H1 (cell line): Measurements from ENCODE around the gene MYG1. TPM values are rescaled to one million over a fixed set of nuclear protein-coding genes. Genes with fewer than 3 reads are reported as not detected.

Source experiments
- CTCF ChIA-PET: fragments of 300-600 bp; sonication (Branson Sonifier 250); formaldehyde crosslinking; loops from one replicate; lab custom pipeline; 2021; ENCODE audit not compliant: partially characterized antibody; lab: Charles Lee
- POLR2A ChIA-PET: fragments of 300-600 bp; sonication (Branson Sonifier 250); formaldehyde crosslinking; loops from one replicate; lab custom pipeline; 2021; ENCODE audit warnings: inconsistent platforms; ENCODE audit not compliant: partially characterized antibody; lab: Charles Lee
- DNase-seq, 2 experiments: peaks; one replicate each; pipeline versions ENCODE4 v3.0.0 to v3.0.0-alpha.2; 2010 to 2022; ENCODE audit warnings: low spot score in 2 of 2, low read depth in 1 of 2, mixed read lengths in 1 of 2
- FAIRE-seq: peaks from 2 replicates; lab custom pipeline; 2011; peaks lifted over from hg19 to GRCh38; lab: Jason Lieb, UNC
- H2AFZ ChIP-seq: 2 replicates; pipeline ENCODE4 v1.8.1; 2012; ENCODE audit warnings: low read length, inconsistent platforms
- H2AK5ac ChIP-seq: 2 replicates; pipeline ENCODE4 v1.6.1; 2013; ENCODE audit warnings: low read depth, low read length
- H2BK120ac ChIP-seq: replicated peaks from 2 replicates; pipeline ENCODE3; 2013; ENCODE audit warnings: low read depth, low read length, inconsistent platforms
- H2BK12ac ChIP-seq: 2 replicates; pipeline ENCODE4 v1.6.1; 2013; ENCODE audit warnings: low read depth, low read length
- H2BK15ac ChIP-seq: 2 replicates; pipeline ENCODE4 v1.6.1; 2013; ENCODE audit warnings: low read length
- H2BK20ac ChIP-seq: 2 replicates; pipeline ENCODE4 v1.6.1; 2013; ENCODE audit warnings: low read length
- H2BK5ac ChIP-seq: 2 replicates; pipeline ENCODE4 v1.6.1; 2013; ENCODE audit warnings: low read depth, low read length
- H3K14ac ChIP-seq: 2 replicates; pipeline ENCODE4 v1.6.1; 2013; ENCODE audit warnings: inconsistent platforms; ENCODE audit not compliant: insufficient read length
- H3K18ac ChIP-seq: 2 replicates; pipeline ENCODE4 v1.6.1; 2013; ENCODE audit warnings: low read length; ENCODE audit errors: extremely low read depth
- H3K23ac ChIP-seq: 2 replicates; pipeline ENCODE4 v1.6.1; 2013; ENCODE audit warnings: inconsistent platforms; ENCODE audit not compliant: insufficient read length
- H3K23me2 ChIP-seq: 2 replicates; pipeline ENCODE4 v1.6.1; 2013; ENCODE audit warnings: low read depth, low read length
- H3K27ac ChIP-seq: 2 replicates; pipeline ENCODE4 v1.6.1; 2011; ENCODE audit warnings: low read depth, low read length, inconsistent platforms
- H3K27me3 ChIP-seq, 4 experiments: replicated peaks in 1 of 4; 1 replicate in 1 of 4; 2 replicates in 3 of 4; pipeline versions ENCODE4 v1.6.1 to v1.8.1; 2011 to 2013; ENCODE audit warnings: low read length in 3 of 4, mild to moderate bottlenecking in 3 of 4, inconsistent platforms in 2 of 4, mixed read lengths in 2 of 4, moderate library complexity in 1 of 4; ENCODE audit not compliant: control insufficient read depth in 3 of 4, insufficient read depth in 3 of 4; ENCODE audit errors: extremely low read depth in 1 of 4
- H3K36me3 ChIP-seq, 4 experiments: 2 replicates each; pipeline versions ENCODE4 v1.6.1 to v1.8.1; 2011 to 2013; ENCODE audit warnings: mild to moderate bottlenecking in 4 of 4, low read length in 3 of 4, moderate library complexity in 2 of 4, control low read depth in 1 of 4, inconsistent platforms in 1 of 4; ENCODE audit not compliant: insufficient read depth in 4 of 4, control insufficient read depth in 2 of 4
- H3K4ac ChIP-seq: replicated peaks from 2 replicates; pipeline ENCODE3; 2013; ENCODE audit warnings: low read length, low read depth, mixed read lengths, inconsistent platforms; ENCODE audit not compliant: insufficient read length
- H3K4me1 ChIP-seq, 4 experiments: replicated peaks in 1 of 4; 1 replicate in 1 of 4; 2 replicates in 3 of 4; pipeline versions ENCODE4 v1.6.1 to v1.8.1; 2011 to 2013; ENCODE audit warnings: low read length in 3 of 4, inconsistent platforms in 2 of 4, mixed read lengths in 1 of 4; ENCODE audit not compliant: insufficient read depth in 4 of 4, control insufficient read depth in 3 of 4
- H3K4me2 ChIP-seq, 2 experiments: 2 replicates each; pipeline versions ENCODE4 v1.6.1 to v1.8.1; 2011 to 2013; ENCODE audit warnings: low read depth in 2 of 2, low read length in 2 of 2, control low read depth in 1 of 2, inconsistent platforms in 1 of 2, mild to moderate bottlenecking in 1 of 2; ENCODE audit not compliant: insufficient read depth in 1 of 2
- H3K4me3 ChIP-seq, 4 experiments: fragments of 200-600, 300-600 bp in 1 of 4; sonication (generic), shearing (Covaris generic), sonication (Bioruptor Twin) in 1 of 4; 2 replicates each; pipeline versions ENCODE4 v1.5.1 to v1.8.1; 2011 to 2016; ENCODE audit warnings: low read length in 4 of 4, low read depth in 3 of 4, control low read depth in 2 of 4, inconsistent platforms in 2 of 4, mild to moderate bottlenecking in 2 of 4, mixed read lengths in 1 of 4, moderate library complexity in 1 of 4; ENCODE audit not compliant: insufficient read depth in 2 of 4; ENCODE audit errors: extremely low read depth in 1 of 4
- H3K56ac ChIP-seq: replicated peaks from 2 replicates; pipeline ENCODE3; 2013; ENCODE audit warnings: low read depth, mild to moderate bottlenecking, mixed read lengths, low read length, inconsistent platforms; ENCODE audit not compliant: insufficient read length
- H3K79me1 ChIP-seq: 2 replicates; pipeline ENCODE4 v1.6.1; 2013; ENCODE audit warnings: low read depth, low read length, control low read depth
- H3K79me2 ChIP-seq, 2 experiments: 2 replicates each; pipeline versions ENCODE4 v1.6.1 to v1.8.1; 2012 to 2013; ENCODE audit warnings: low read length in 2 of 2, mild to moderate bottlenecking in 2 of 2, inconsistent platforms in 1 of 2; ENCODE audit not compliant: insufficient read depth in 2 of 2, control insufficient read depth in 1 of 2
- H3K9ac ChIP-seq, 4 experiments: replicated peaks in 1 of 4; 1 replicate in 1 of 4; 2 replicates in 3 of 4; pipeline versions ENCODE4 v1.6.1 to v1.8.1; 2011 to 2013; ENCODE audit warnings: low read depth in 3 of 4, low read length in 3 of 4, control low read depth in 2 of 4, mild to moderate bottlenecking in 2 of 4, moderate library complexity in 2 of 4, inconsistent platforms in 1 of 4; ENCODE audit errors: extremely low read depth in 1 of 4
- H3K9me3 ChIP-seq, 2 experiments: 2 replicates each; pipeline versions ENCODE4 v1.6.1 to v1.8.1; 2012 to 2013; ENCODE audit warnings: mild to moderate bottlenecking in 2 of 2, moderate library complexity in 2 of 2, control low read depth in 1 of 2, inconsistent platforms in 1 of 2, low read depth in 1 of 2, low read length in 1 of 2, mixed read lengths in 1 of 2; ENCODE audit not compliant: insufficient read depth in 2 of 2
- H4K20me1 ChIP-seq, 2 experiments: replicated peaks in 1 of 2; 2 replicates each; pipeline versions ENCODE3 to v1.8.1; 2011 to 2013; ENCODE audit warnings: inconsistent platforms in 2 of 2, low read length in 2 of 2, mild to moderate bottlenecking in 1 of 2; ENCODE audit not compliant: insufficient read depth in 2 of 2, control insufficient read depth in 1 of 2
- H4K5ac ChIP-seq: 2 replicates; pipeline ENCODE4 v1.6.1; 2013; ENCODE audit warnings: low read length, low read depth, mixed read lengths, inconsistent platforms; ENCODE audit not compliant: insufficient read length
- H4K8ac ChIP-seq: 2 replicates; pipeline ENCODE4 v1.8.0; 2013; ENCODE audit warnings: mild to moderate bottlenecking, moderate library complexity, low read length, inconsistent platforms; ENCODE audit not compliant: insufficient read depth; ENCODE audit errors: extremely low read depth
- H4K91ac ChIP-seq: replicated peaks from 2 replicates; pipeline ENCODE3; 2013; ENCODE audit warnings: low read length, mixed read lengths, inconsistent platforms; ENCODE audit not compliant: insufficient read length
- RAD21 ChIP-seq, 2 experiments: IDR thresholded peaks in 1 of 2; conservative IDR thresholded peaks in 1 of 2; 2 replicates each; pipeline ENCODE4 v1.6.1; 2011; ENCODE audit warnings: low read depth in 2 of 2, low read length in 2 of 2, improper control_type of control experiment in 1 of 2, inconsistent platforms in 1 of 2, mild to moderate bottlenecking in 1 of 2, moderate library complexity in 1 of 2
- RFX5 ChIP-seq: IDR thresholded peaks from 2 replicates; pipeline ENCODE4 v1.6.1; 2011; ENCODE audit warnings: low read depth, low read length, improper control_type of control experiment, borderline replicate concordance
- WGBS, 2 experiments: shearing (Covaris generic) in 1 of 2; methylation state at CpG; one replicate each; pipeline versions ENCODE4 v1.1.6 to v1.1.7; 2013 to 2015; ENCODE audit warnings: low lambda C conversion rate in 2 of 2, mixed read lengths in 2 of 2, inconsistent platforms in 1 of 2, low coverage in 1 of 2, missing lambda C conversion rate in 1 of 2; ENCODE audit not compliant: insufficient replicate concordance in 2 of 2, insufficient coverage in 1 of 2, insufficient read length in 1 of 2; ENCODE audit errors: extremely low coverage in 1 of 2, missing lambda C conversion rate in 1 of 2; 5-methylcytosine and 5-hydroxymethylcytosine counted together
- polyA plus RNA-seq, 7 experiments: library from polyadenylated mRNA; depleted of rRNA in 3 of 7; stranded (reverse) in 5 of 7; unstranded in 2 of 7; fragments of >200 nt in 5 of 7; fragments of 200-250 nt in 2 of 7; gene quantifications; 1 replicate in 5 of 7; 2 replicates in 1 of 7; 4 replicates in 1 of 7; pipeline versions ENCODE4 v1.2.1 to v1.2.3, GENCODE V29; 2011 to 2013; ENCODE audit warnings: missing spikeins in 2 of 7, mixed read lengths in 2 of 7
- total RNA-seq: library from RNA; stranded (reverse); fragmentation: NEBNext Ultra II Directional; extraction: Animal tissue kit (Norgen Biotek cat#: 25700); gene quantifications from 2 replicates; pipeline ENCODE4 v1.2.1, GENCODE V29; 2021

Gene MYG1
- total and polyA plus RNA-seq, 2 of the 8 experiments (the other 6 are each of a cell fraction or from before 2014, with no cell fraction given) = 83.3 to 104 TPM

- DNase-seq (no peak), FAIRE-seq (no peak)
- Histone ChIP-seq H4K20me1 (peaks cover 0 to 2% of the 10 kb centered on the region in 2 experiments), H3K14ac (no peak overlapping the region), H3K23me2 (peaks cover 4% of the 10 kb centered on the region; the same call in 1 of the 2 replicates), H2BK15ac (peak overlapping the region; percentile 95; the same call in 1 of the 2 replicates), H3K27me3 (peaks cover 13 to 56% (median 48%) of the 10 kb centered on the region in 4 experiments), H2BK20ac (no peak overlapping the region), H4K5ac (no peak overlapping the region), H2AFZ (no peak overlapping the region), H3K4me3 (no peak overlapping the region), H3K4me2 (peak overlapping the region; percentile 22 to 40; a peak in 1 of 4 replicates), H3K4me1 (peaks cover 0 to 17% (median 9%) of the 10 kb centered on the region in 4 experiments; a peak in 6 of 7 replicates), H3K27ac (no peak overlapping the region), H3K56ac (no peak overlapping the region), H2BK120ac (no peak overlapping the region), H3K9me3 (no peaks in the 10 kb centered on the region), H3K23ac (no peak overlapping the region), H2BK12ac (no peak overlapping the region), H3K18ac (no peak overlapping the region; the same call in 1 of the 2 replicates), H3K36me3 (no peaks in the 10 kb centered on the region), H4K91ac (no peak overlapping the region), H3K4ac (no peak overlapping the region), H4K8ac (no peak overlapping the region), H3K9ac (no peak overlapping the region), H3K79me1 (no peaks in the 10 kb centered on the region), H2AK5ac (no peak overlapping the region), H2BK5ac (no peak overlapping the region), H3K79me2 (no peaks in the 10 kb centered on the region)
- POLR2A ChIA-PET = interaction anchor here (0.6 to 8.0 kb wide), 15 partner anchors 9 to 181 kb away, joined by 3 to 51 read pairs (median 4); partner anchors contain the start of genes MAP3K12, MYG1, NPFF and PFDN5
- CTCF ChIA-PET = interaction anchor here (0.7 to 21.2 kb wide), 31 partner anchors 8 to 191 kb away, joined by 3 to 381 read pairs (median 4); partner anchors contain the start of genes MYG1 and SP7
- TF ChIP-seq RAD21 (IDR thresholded peaks at IDR 0.05 in 1 of 2, conservative IDR thresholded peaks at IDR 0.05 in 1 of 2; ENCODE audit: low read depth in 2 of 2, low read length in 2 of 2) (peak in 1 of 2 experiments; percentile 15; a peak in 1 of 4 replicates), RFX5 (no peak)
- WGBS, 2 experiments = 77% methylated on average over 3 of the region's 3 CpGs; no CpG with 5 or more reads in 1 of the 2 experiments
Measured at GRCh38 chr12:53327435-53328042, 28.0 kb downstream of the MYG1 start.
